Stomach (tissue), 19 donors: ENCODE measurements around the gene FASTKD3. TPM values are rescaled to one million over a fixed set of nuclear protein-coding genes. Genes with fewer than 3 reads are reported as not detected.
"Not testable (repeated sequence)": the region's sequence is repeated elsewhere in the genome, so short reads cannot be mapped to it uniquely, and the experiment has no call there.

Experiments used
- DNase-seq, 2 donors: peaks; one replicate each; pipeline versions ENCODE4 v3.0.0 to v3.0.0-alpha.2; 2013 to 2019
- H3K27ac ChIP-seq, 5 donors: fragments of 200-600 bp in 4 of 5; sonication (generic) in 4 of 5; one replicate each; pipeline ENCODE4 v1.5.1; 2013 to 2019; ENCODE audit warnings: mild to moderate bottlenecking in 1 of 5, moderate library complexity in 1 of 5
- H3K27me3 ChIP-seq, 3 donors: fragments of 200-600 bp; sonication (generic); one replicate each; pipeline ENCODE4 v1.5.1; 2017 to 2019; ENCODE audit warnings: mixed run types in 1 of 3
- H3K36me3 ChIP-seq, 4 donors: fragments of 200-600 bp; sonication (generic); 1 replicate in 3 of 4; 2 replicates in 1 of 4; pipeline ENCODE4 v1.5.1; 2016 to 2019
- H3K4me1 ChIP-seq, 4 donors: fragments of 200-600 bp; sonication (generic); one replicate each; pipeline ENCODE4 v1.5.1; 2016 to 2019
- H3K4me3 ChIP-seq, 4 donors: fragments of 200-600 bp; sonication (generic) in 3 of 4; one replicate each; pipeline ENCODE4 v1.5.1; 2016 to 2019; ENCODE audit warnings: mild to moderate bottlenecking in 1 of 4
- H3K9me3 ChIP-seq, 4 donors: fragments of 200-600 bp; sonication (generic); one replicate each; pipeline ENCODE4 v1.5.1; 2016 to 2019
- CTCF ChIP-seq, 7 experiments: fragments of 450-650 bp in 4 of 7; fragments of 200-600 bp in 3 of 7; sonication (generic) in 3 of 7; IDR thresholded peaks; one replicate each; pipeline ENCODE4 v1.5.1; 2016 to 2019; ENCODE audit warnings: antibody characterized with exemption in 7 of 7, control low read depth in 2 of 7, mild to moderate bottlenecking in 1 of 7
- EP300 ChIP-seq: sonication (generic); formaldehyde crosslinking; IDR thresholded peaks from one replicate; pipeline ENCODE4 v1.6.1; 2017; ENCODE audit warnings: antibody characterized with exemption
- POLR2A ChIP-seq, 4 donors: fragments of 450-650 bp; IDR thresholded peaks; one replicate each; pipeline ENCODE4 v1.6.1; 2016; ENCODE audit warnings: antibody characterized with exemption in 4 of 4, control low read depth in 2 of 4, mild to moderate bottlenecking in 1 of 4, moderate library complexity in 1 of 4
- POLR2AphosphoS5 ChIP-seq, 3 donors: sonication (generic); formaldehyde crosslinking; IDR thresholded peaks; one replicate each; pipeline ENCODE4 v1.6.1; 2016; ENCODE audit warnings: antibody characterized with exemption in 3 of 3
- WGBS, 5 donors: extraction: QIAGEN DNeasy Blood & Tissue Kit in 3 of 5; methylation state at CpG; one replicate each; pipeline versions ENCODE4 v1.1.5 to v1.1.7; 2013 to 2018; 5-methylcytosine and 5-hydroxymethylcytosine counted together
- intact Hi-C: fragments of 100-400 bp; cut with DNase I; formaldehyde crosslinking; loops from one replicate; pipeline ENCODE4 v1.15.1; 2023; ENCODE audit warnings: low total_unique reads
- long read RNA-seq, 10 donors: transcript quantifications; one replicate each; lab custom pipeline, GENCODE V29; 2026
- polyA plus RNA-seq, 3 donors: library from polyadenylated mRNA; stranded (reverse); fragments of 200-250 nt; gene quantifications; one replicate each; pipeline ENCODE4 v1.2.3, GENCODE V29; 2013
- total RNA-seq, 5 donors: library from RNA; depleted of rRNA; stranded (reverse); fragments of >200 nt; gene quantifications; one replicate each; pipeline versions ENCODE4 v1.1.0 to v1.2.3, GENCODE V29; 2014 to 2016
- donor health status: healthy with polysubstance abuse.
- donor health status: Bipolar disorder and iron deficiency.
- donor health status: healthy.

FASTKD3 gene
- total RNA-seq (10 to 100 TPM in 2 of 5 donors, 1 to 10 TPM in 1, under 1 TPM in 1, not detected in 1; 0.58 to 13.0 (median 7.2) TPM), polyA plus RNA-seq (10 to 100 TPM in 1 of 3 donors, 1 to 10 TPM in 2; 8.7 to 11.9 (median 9.9) TPM)
- long read RNA-seq, donor 1, partial matches to known transcripts = 0 of 1 reads
- long read RNA-seq, donor 1, other reads (novel, unspliced or antisense) = 0 of 1 reads
- long read RNA-seq, donor 2, partial matches to known transcripts = 0 of 3 reads
- long read RNA-seq, donor 2, other reads (novel, unspliced or antisense) = 0 of 3 reads
- long read RNA-seq, donor 3, partial matches to known transcripts = 0 of 3 reads
- long read RNA-seq, donor 3, other reads (novel, unspliced or antisense) = 0 of 3 reads
- long read RNA-seq, donor 4, partial matches to known transcripts = 0 of 1 reads
- long read RNA-seq, donor 4, other reads (novel, unspliced or antisense) = 0 of 1 reads
- long read RNA-seq, donor 5, partial matches to known transcripts = 0 of 2 reads
- long read RNA-seq, donor 5, other reads (novel, unspliced or antisense) = 0 of 2 reads
- long read RNA-seq, donor 6, partial matches to known transcripts = 0 of 5 reads
- long read RNA-seq, donor 6, other reads (novel, unspliced or antisense) = 0 of 5 reads
- long read RNA-seq, donor 7, partial matches to known transcripts = 0 of 1 reads
- long read RNA-seq, donor 7, other reads (novel, unspliced or antisense) = 0 of 1 reads
- long read RNA-seq, donor 8 = 0 reads
- long read RNA-seq, donor 9 = 0 reads
- long read RNA-seq, donor 10 = 0 reads

DNA sequence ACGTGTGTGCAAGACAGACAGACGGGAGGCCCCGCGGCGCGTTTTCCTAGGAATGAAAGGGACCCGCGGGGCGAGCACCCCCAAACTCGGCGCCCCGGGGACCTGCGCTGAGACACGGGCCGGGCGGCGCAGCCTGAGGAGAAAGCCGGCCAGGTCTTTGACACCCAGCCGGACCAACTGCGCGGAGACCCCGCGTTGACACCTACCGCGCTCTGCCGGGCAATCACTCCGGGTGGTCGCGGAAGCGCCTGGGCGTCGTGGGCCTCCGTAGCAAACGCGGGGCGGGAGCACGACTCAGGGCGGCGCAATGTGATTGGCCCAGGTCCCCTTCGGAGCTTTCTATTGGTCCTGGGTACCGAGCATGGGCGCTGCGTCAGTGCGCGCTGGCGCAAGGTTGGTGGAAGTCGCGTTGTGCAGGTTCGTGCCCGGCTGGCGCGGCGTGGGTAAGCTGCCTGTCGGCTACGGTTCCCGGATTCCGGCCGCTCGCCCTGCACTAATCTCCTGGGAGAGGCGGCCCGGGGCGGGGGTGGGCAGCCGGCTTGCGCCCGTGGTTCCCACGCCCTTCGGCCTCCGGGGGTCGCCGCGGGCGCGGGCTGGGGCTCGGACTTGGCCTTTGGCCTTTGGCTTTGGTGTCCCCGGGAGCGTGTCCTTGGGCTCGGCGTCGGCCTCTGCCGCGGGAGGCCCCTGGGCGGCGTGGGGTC is at the start of gene FASTKD3, which contains the start of gene MTRR:
Gene FASTKD3 (minus strand): TSS at position 259 of the 701 bp plus-strand sequence. CDS start 948 bp downstream, outside the sequence.
Gene MTRR (plus strand): TSS at position 376 of the 701 bp plus-strand sequence. CDS start 1,647 bp downstream, outside the sequence.
- peak within 1 kb of the TSS; percentile 86 to 95 (median 91) for H3K27ac ChIP-seq
- H3K36me3 ChIP-seq = peaks cover 3 to 23% (median 18%) of the 10 kb centered on the region in 4 donors
- no peaks in the 10 kb centered on the region for H3K27me3 ChIP-seq
- intact Hi-C loops = loop anchor here (10.0 kb wide), 1 partner anchor 1244 kb away; no protein-coding TSS in a partner anchor
- peak within 1 kb of the TSS; percentile 76 to 98 (median 93) for H3K4me3 ChIP-seq
- TF ChIP-seq CTCF (IDR thresholded peaks at IDR 0.05) (no peak), EP300 (no peak), POLR2A (IDR thresholded peaks at IDR 0.05) (peak in 1 of 4 donors; percentile 28), POLR2AphosphoS5 (IDR thresholded peaks at IDR 0.05) (peak; percentile 47 to 94 (median 91))
- peak; percentile 94 to 98 for DNase-seq
- no peaks in the 10 kb centered on the region for H3K9me3 ChIP-seq
- H3K4me1 ChIP-seq = peaks cover 11 to 65% (median 42%) of the 10 kb centered on the region in 4 donors
- 0 to 1% (median 0%) methylated on average over 20 to 83 of the region's 83 CpGs for WGBS, 5 donors

GRCh38 chr5:7917130-7918123 is 48.6 kb upstream of the FASTKD3 start:
- Histone ChIP-seq H3K4me1 (no peaks in the 10 kb centered on the region), H3K4me3 (no peak overlapping the region), H3K27ac (no peak overlapping the region), H3K27me3 (no peaks in the 10 kb centered on the region), H3K36me3 (no peaks in the 10 kb centered on the region), H3K9me3 (peaks cover 0 to 11% (median 7%) of the 10 kb centered on the region in 4 donors)
- TF ChIP-seq POLR2A (IDR thresholded peaks at IDR 0.05) (no peak), CTCF (IDR thresholded peaks at IDR 0.05) (no peak), POLR2AphosphoS5 (IDR thresholded peaks at IDR 0.05) (no peak), EP300 (no peak)
- WGBS, 5 donors = 43 to 77% (median 68%) methylated on average over 5 of the region's 5 CpGs
- intact Hi-C loops = no loop called here
- no peak for DNase-seq

DNA sequence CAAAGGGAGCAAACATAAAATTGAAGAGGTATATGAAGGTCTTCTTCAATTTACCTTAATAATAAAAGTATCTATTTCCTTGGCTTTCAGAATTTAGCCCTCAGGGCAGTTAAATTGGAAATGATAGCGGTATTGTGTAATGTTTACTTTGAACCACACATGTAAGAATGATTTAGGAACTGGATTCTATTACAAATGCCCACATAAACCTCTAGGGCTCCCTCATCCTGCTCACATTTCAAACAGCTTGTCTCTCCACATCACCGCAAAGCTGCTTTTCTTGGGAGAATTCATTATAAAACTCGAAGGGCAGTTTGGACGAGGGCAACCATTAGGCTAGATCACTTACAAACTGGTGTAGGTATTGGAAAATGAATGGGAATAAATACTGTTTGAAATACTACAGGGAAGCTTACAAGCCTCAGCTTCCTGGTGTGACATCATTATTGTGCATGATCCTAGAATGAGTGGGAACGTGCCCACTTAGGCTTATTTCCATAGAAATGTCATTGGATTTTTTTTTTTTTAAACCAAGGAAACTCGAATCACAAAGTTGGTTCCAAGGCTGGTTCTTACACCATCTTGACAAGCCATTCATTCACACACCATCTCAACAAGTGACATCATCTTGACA is 47.5 kb upstream of the FASTKD3 start:
- intact Hi-C loops = no loop called here
- WGBS, 5 donors = 71 to 80% (median 75%) methylated on average over 6 of the region's 6 CpGs
- H3K36me3 ChIP-seq = no peaks in the 10 kb centered on the region

GRCh38 chr5:7911429-7911771 is 42.6 kb upstream of the FASTKD3 start:
- H3K36me3 ChIP-seq = peaks cover 4 to 33% (median 17%) of the 10 kb centered on the region in 4 donors
- intact Hi-C loops, H3K4me3 ChIP-seq, H3K27me3 ChIP-seq, DNase-seq, H3K4me1 ChIP-seq, H3K27ac ChIP-seq: not testable (repeated sequence)
- 87 to 90% (median 89%) methylated on average over 3 of the region's 3 CpGs for WGBS, 5 donors
- peaks cover 0 to 48% (median 33%) of the 10 kb centered on the region in 4 donors for H3K9me3 ChIP-seq

More for the DNA sequence above, 47.5 kb upstream of the FASTKD3 start:
- H3K4me3 ChIP-seq = no peak overlapping the region
- no peak for DNase-seq
- peaks cover 0 to 21% (median 15%) of the 10 kb centered on the region in 4 donors for H3K9me3 ChIP-seq
- H3K27me3 ChIP-seq = no peaks in the 10 kb centered on the region
- H3K27ac ChIP-seq = no peak overlapping the region
- TF ChIP-seq POLR2A (IDR thresholded peaks at IDR 0.05) (no peak), EP300 (no peak), CTCF (IDR thresholded peaks at IDR 0.05) (no peak), POLR2AphosphoS5 (IDR thresholded peaks at IDR 0.05) (no peak)
- no peaks in the 10 kb centered on the region for H3K4me1 ChIP-seq
